Esophagus muscularis mucosa (tissue), 3 donors: ENCODE results near the gene CDC5L.

Experiments
- POLR2AphosphoS5 ChIP-seq, 2 donors: sonication (generic); formaldehyde crosslinking; IDR thresholded peaks; one replicate each; pipeline ENCODE4 v1.6.1; 2017; ENCODE audit warnings: antibody characterized with exemption in 2 of 2
- TF ChIP-seq, protein P1 (sequence below), 3 experiments: fragments of 200-600 bp in 2 of 3; fragments of 450-650 bp in 1 of 3; sonication (generic) in 2 of 3; IDR thresholded peaks; one replicate each; pipeline ENCODE4 v1.5.1; 2017 to 2019; ENCODE audit warnings: antibody characterized with exemption in 3 of 3, mild to moderate bottlenecking in 2 of 3, moderate library complexity in 1 of 3

GRCh38 chr6:44494011-44494501, 106.5 kb downstream of the CDC5L start:
- TF ChIP-seq, protein P1, sequence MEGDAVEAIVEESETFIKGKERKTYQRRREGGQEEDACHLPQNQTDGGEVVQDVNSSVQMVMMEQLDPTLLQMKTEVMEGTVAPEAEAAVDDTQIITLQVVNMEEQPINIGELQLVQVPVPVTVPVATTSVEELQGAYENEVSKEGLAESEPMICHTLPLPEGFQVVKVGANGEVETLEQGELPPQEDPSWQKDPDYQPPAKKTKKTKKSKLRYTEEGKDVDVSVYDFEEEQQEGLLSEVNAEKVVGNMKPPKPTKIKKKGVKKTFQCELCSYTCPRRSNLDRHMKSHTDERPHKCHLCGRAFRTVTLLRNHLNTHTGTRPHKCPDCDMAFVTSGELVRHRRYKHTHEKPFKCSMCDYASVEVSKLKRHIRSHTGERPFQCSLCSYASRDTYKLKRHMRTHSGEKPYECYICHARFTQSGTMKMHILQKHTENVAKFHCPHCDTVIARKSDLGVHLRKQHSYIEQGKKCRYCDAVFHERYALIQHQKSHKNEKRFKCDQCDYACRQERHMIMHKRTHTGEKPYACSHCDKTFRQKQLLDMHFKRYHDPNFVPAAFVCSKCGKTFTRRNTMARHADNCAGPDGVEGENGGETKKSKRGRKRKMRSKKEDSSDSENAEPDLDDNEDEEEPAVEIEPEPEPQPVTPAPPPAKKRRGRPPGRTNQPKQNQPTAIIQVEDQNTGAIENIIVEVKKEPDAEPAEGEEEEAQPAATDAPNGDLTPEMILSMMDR (IDR thresholded peaks at IDR 0.05) = no peak
- TF ChIP-seq POLR2AphosphoS5 (IDR thresholded peaks at IDR 0.05) = no peak
